MM.1S (cell line): ENCODE data around the gene MALRD1.

ENCODE experiments used
- DNase-seq: peaks from one replicate; pipeline ENCODE4 v3.0.0-alpha.2; 2015
- H2AFZ ChIP-seq: fragments of 300-600 bp; sonication (generic); 2 replicates; pipeline ENCODE4 v1.6.0; 2016; ENCODE audit warnings: antibody characterized with exemption, low read length
- H3F3A ChIP-seq: fragments of 300-600 bp; sonication (generic); 2 replicates; pipeline ENCODE4 v1.6.1; 2016; ENCODE audit warnings: mild to moderate bottlenecking, antibody characterized with exemption, low read length, moderate library complexity, mixed read lengths; ENCODE audit not compliant: insufficient read depth
- H3K27ac ChIP-seq: fragments of 300-600 bp; sonication (generic); 2 replicates; pipeline ENCODE4 v1.5.1; 2016; ENCODE audit warnings: mild to moderate bottlenecking, low read length
- H3K27me3 ChIP-seq: fragments of 300-600 bp; sonication (generic); replicated peaks from 2 replicates; pipeline ENCODE4 v1.6.0; 2016; ENCODE audit warnings: low read length; ENCODE audit not compliant: insufficient read depth
- H3K36me3 ChIP-seq: fragments of 300-600 bp; sonication (generic); replicated peaks from 2 replicates; pipeline ENCODE4 v1.6.1; 2016; ENCODE audit warnings: mild to moderate bottlenecking, low read length, mixed read lengths; ENCODE audit not compliant: insufficient read depth
- H3K4me1 ChIP-seq: fragments of 300-600 bp; sonication (generic); 2 replicates; pipeline ENCODE4 v1.6.1; 2016; ENCODE audit warnings: low read length, mixed read lengths
- H3K4me2 ChIP-seq: fragments of 300-600 bp; sonication (generic); 2 replicates; pipeline ENCODE4 v1.6.0; 2016; ENCODE audit warnings: low read depth, low read length
- H3K4me3 ChIP-seq: fragments of 300-600 bp; sonication (generic); 2 replicates; pipeline ENCODE4 v1.5.1; 2016; ENCODE audit warnings: low read length, mixed read lengths
- H3K79me2 ChIP-seq: fragments of 300-600 bp; sonication (generic); 2 replicates; pipeline ENCODE4 v1.6.1; 2016; ENCODE audit warnings: mixed run types, low read length, mixed read lengths
- H3K9ac ChIP-seq: fragments of 300-600 bp; sonication (generic); 2 replicates; pipeline ENCODE4 v1.6.1; 2016; ENCODE audit warnings: low read length, mixed read lengths
- H3K9me2 ChIP-seq: fragments of 300-600 bp; sonication (generic); replicated peaks from 2 replicates; pipeline ENCODE4 v1.6.1; 2016; ENCODE audit warnings: mild to moderate bottlenecking, low read length, mixed read lengths; ENCODE audit not compliant: insufficient read depth
- H3K9me3 ChIP-seq: fragments of 300-600 bp; sonication (generic); replicated peaks from 2 replicates; pipeline ENCODE4 v1.6.1; 2016; ENCODE audit warnings: mild to moderate bottlenecking, low read length, mixed read lengths; ENCODE audit not compliant: insufficient read depth
- H4K20me1 ChIP-seq: fragments of 300-600 bp; sonication (generic); 2 replicates; pipeline ENCODE4 v1.6.1; 2016; ENCODE audit warnings: mild to moderate bottlenecking, low read length, moderate library complexity, mixed read lengths; ENCODE audit not compliant: insufficient read depth
- CTCF ChIP-seq: fragments of 300-600 bp; sonication (generic); IDR thresholded peaks from 2 replicates; pipeline ENCODE4 v1.5.1; 2016; ENCODE audit warnings: antibody characterized with exemption, low read length, mixed read lengths
- EZH2 ChIP-seq: fragments of 300-600 bp; sonication (generic); optimal IDR thresholded peaks from 2 replicates; pipeline ENCODE3; 2017; ENCODE audit warnings: low read depth, mild to moderate bottlenecking, antibody characterized with exemption, low read length, mixed read lengths
- EZH2phosphoT487 ChIP-seq: fragments of 300-600 bp; sonication (generic); IDR thresholded peaks from 2 replicates; pipeline ENCODE4 v1.6.1; 2018; ENCODE audit warnings: antibody characterized with exemption, low read length

Gene MALRD1

GRCh38 chr10:19611775-19612174, 563.2 kb downstream of the MALRD1 start:
- no peak for TF ChIP-seq EZH2phosphoT487
- no peak for TF ChIP-seq CTCF
- no peak for TF ChIP-seq EZH2
- Histone ChIP-seq H3F3A (no peaks in the 10 kb centered on the region), H3K4me1 (no peaks in the 10 kb centered on the region), H3K36me3 (no peaks in the 10 kb centered on the region), H4K20me1 (no peaks in the 10 kb centered on the region), H3K9me3 (no peaks in the 10 kb centered on the region), H3K27ac (no peak overlapping the region), H3K9ac (no peak overlapping the region), H3K79me2 (no peaks in the 10 kb centered on the region), H3K27me3 (no peaks in the 10 kb centered on the region), H3K9me2 (no peaks in the 10 kb centered on the region), H3K4me2 (no peak overlapping the region), H3K4me3 (no peak overlapping the region), H2AFZ (no peak overlapping the region)
- no peak for DNase-seq

GRCh38 chr10:19616966-19617365, 568.4 kb downstream of the MALRD1 start:
- no peaks in the 10 kb centered on the region for H3F3A ChIP-seq
- no peaks in the 10 kb centered on the region for H3K9me2 ChIP-seq
- DNase-seq = no peak
- no peaks in the 10 kb centered on the region for H3K79me2 ChIP-seq
- no peak for TF ChIP-seq EZH2
- TF ChIP-seq CTCF = no peak
- TF ChIP-seq EZH2phosphoT487 = no peak
- no peaks in the 10 kb centered on the region for H3K27me3 ChIP-seq
- no peak overlapping the region for H2AFZ ChIP-seq
- H3K4me3 ChIP-seq = no peak overlapping the region
- no peak overlapping the region for H3K27ac ChIP-seq
- H3K4me2 ChIP-seq = no peak overlapping the region
- no peak overlapping the region for H3K9ac ChIP-seq
- no peaks in the 10 kb centered on the region for H3K36me3 ChIP-seq
- H3K4me1 ChIP-seq = no peaks in the 10 kb centered on the region
- no peaks in the 10 kb centered on the region for H3K9me3 ChIP-seq
- no peaks in the 10 kb centered on the region for H4K20me1 ChIP-seq

- Histone ChIP-seq H3K4me3 (no peak overlapping the region), H3K9me2 (no peaks in the 10 kb centered on the region), H3K9me3 (no peaks in the 10 kb centered on the region), H3K27ac (no peak overlapping the region), H3K27me3 (no peaks in the 10 kb centered on the region), H3K9ac (no peak overlapping the region), H3K4me2 (no peak overlapping the region), H3K4me1 (no peaks in the 10 kb centered on the region), H2AFZ (no peak overlapping the region), H3K36me3 (no peaks in the 10 kb centered on the region), H4K20me1 (no peaks in the 10 kb centered on the region), H3K79me2 (no peaks in the 10 kb centered on the region), H3F3A (no peaks in the 10 kb centered on the region)
- TF ChIP-seq EZH2phosphoT487 = no peak
- TF ChIP-seq EZH2 = no peak
- no peak for TF ChIP-seq CTCF
- DNase-seq = no peak
Measured at GRCh38 chr10:19620811-19621210, 572.2 kb downstream of the MALRD1 start.
